ENCODE data around the gene SOX15. TPM values are rescaled to one million over a fixed set of nuclear protein-coding genes. Genes with fewer than 3 reads are reported as not detected.
A peak's percentile ranks its signal among the peaks of the same experiment; 100 is the strongest.
"Not testable (repeated sequence)": the region's sequence is repeated elsewhere in the genome, so short reads cannot be mapped to it uniquely, and the experiment has no call there.

SOX15 gene
- 0.57 TPM in 1 of 2 replicates, not detected in the other for total RNA-seq (2014; rRNA removed; shearing (Covaris generic))

GRCh38 chr17:7589891-7590691 lies at the start of gene SOX15:
SOX15 (minus strand) TSS chr17:7590094; CDS start chr17:7589676, 418 bp downstream.
- DNase-seq (ENCODE audit: low read depth), result peak; percentile 64

DNA sequence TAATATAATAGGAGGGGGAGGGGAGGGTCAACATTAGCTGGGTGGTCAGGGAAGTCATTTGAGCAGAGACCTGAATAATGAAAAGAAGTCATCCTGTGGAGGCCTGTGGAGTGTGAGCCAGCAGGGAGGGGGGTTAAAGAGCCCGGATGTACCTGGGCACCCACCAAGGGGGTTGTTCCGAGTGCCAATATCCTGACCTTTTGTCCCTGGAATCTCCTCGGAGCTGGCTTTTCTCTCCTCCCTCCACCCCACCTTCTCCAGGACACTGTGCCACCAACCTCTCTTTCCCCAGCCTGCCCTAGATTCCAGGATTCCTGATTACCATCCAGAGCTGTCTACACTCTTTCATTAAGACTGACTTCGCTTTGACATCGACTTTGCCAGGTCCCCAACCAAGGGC lies 46.3 kb upstream of the SOX15 start:
- DNase-seq (ENCODE audit: low read depth), result no peak

- DNase-seq (ENCODE audit: low read depth), result peak; percentile 76
Observed at GRCh38 chr17:7634384-7634783, 44.5 kb upstream of the SOX15 start.

DNA sequence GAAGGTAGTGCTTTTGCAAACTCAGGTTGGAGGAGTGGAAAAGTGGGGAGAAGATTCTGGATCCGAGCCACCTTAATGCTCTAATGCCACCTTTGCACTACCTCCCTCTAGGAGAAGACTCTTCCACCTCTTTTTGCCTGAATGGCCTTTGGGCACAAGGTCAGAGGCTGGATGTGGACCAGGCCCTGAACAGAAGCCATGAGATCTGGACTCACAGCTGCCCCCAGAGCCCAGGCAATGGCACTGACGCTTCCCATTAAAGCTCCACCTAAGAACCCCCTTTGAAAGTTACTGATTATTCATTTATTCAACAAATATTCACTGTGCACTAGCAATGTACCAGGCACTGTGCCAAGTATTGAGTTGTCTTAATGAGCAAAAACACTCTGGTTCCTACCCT lies 43.2 kb upstream of the SOX15 start:
- no peak for DNase-seq (ENCODE audit: low read depth)

GRCh38 chr17:7632492-7632894 lies 42.6 kb upstream of the SOX15 start:
- DNase-seq (ENCODE audit: low read depth), result peak; percentile 38

DNA sequence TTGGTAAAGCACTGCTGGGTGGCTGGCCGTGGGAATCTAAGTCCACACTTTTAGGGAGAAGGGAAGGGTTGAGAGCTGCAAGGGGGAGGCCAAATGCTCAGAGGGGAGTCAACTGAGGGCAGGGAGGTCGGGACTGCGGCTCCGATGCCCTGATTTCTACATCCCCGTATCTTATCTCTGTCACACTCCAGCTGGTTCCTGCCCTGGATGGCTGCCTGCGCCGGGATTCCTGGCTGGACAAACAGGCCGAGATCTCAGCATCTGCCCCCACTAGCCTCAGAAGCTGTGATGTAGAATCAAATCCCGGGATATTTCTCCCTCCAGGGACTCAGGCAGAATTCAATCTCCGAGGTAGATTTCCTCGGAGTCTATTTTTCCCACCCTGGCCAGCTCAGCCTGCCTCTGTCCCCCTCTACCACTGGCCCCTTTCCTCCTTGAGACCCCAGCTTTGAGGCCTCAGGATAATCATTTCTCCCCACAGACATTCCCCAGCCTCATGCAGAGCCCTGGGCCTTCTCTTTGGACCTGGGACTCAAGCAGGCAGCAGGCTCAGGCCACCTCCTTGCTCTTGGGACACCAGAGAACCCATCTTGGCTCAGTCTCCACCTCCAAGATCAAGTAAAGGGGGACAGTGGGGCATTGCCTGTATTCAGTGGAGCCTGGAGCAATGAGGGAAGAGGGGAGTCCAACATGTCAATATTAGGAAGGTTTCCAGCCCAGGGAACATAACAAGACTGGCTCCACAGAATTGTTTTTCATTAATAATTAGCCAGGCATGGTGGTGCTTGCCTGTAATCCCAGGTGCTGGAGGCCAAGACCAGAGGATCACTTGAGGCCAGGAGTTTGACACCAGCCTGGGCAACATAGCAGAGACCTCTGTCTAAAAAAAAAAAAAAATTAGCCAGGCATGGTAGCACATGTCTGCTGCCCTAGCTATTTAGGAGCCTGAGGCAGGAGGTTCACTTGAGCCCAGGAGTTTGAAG lies 41.8 kb upstream of the SOX15 start:
- DNase-seq (ENCODE audit: low read depth), result no peak

DNA sequence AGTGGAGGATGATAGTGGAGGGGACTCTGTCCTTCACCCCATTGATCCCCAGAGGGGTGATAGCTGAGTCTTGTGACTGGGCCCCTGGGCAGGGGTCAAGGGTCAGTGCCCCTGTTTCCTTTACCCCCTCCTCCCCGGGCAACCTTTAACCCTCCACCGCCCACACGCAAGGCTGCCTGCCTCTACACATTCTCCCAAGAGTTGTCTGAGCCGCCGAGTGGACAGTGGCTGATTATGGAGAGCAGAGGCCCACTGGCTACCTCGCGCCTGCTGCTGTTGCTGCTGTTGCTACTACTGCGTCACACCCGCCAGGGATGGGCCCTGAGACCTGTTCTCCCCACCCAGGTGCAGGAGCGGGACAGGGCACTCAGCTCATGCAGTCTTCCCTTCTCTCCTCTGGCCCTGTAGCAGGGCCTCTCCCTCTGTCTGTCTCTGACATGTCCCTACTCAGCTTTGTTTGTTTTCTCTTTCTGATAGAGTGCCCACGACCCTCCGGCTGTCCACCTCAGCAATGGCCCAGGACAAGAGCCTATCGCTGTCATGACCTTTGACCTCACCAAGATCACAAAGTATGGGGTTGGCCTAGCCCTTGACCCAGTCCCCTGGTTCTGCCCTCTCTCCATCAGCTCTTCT lies 40.2 kb upstream of the SOX15 start, which contains the start of gene SHBG:
Gene SHBG, plus strand, starts transcription at position 197 of the 633 bp plus-strand sequence. Its CDS starts 38 bp downstream, at position 235.
- no peak for DNase-seq (ENCODE audit: low read depth)

DNA sequence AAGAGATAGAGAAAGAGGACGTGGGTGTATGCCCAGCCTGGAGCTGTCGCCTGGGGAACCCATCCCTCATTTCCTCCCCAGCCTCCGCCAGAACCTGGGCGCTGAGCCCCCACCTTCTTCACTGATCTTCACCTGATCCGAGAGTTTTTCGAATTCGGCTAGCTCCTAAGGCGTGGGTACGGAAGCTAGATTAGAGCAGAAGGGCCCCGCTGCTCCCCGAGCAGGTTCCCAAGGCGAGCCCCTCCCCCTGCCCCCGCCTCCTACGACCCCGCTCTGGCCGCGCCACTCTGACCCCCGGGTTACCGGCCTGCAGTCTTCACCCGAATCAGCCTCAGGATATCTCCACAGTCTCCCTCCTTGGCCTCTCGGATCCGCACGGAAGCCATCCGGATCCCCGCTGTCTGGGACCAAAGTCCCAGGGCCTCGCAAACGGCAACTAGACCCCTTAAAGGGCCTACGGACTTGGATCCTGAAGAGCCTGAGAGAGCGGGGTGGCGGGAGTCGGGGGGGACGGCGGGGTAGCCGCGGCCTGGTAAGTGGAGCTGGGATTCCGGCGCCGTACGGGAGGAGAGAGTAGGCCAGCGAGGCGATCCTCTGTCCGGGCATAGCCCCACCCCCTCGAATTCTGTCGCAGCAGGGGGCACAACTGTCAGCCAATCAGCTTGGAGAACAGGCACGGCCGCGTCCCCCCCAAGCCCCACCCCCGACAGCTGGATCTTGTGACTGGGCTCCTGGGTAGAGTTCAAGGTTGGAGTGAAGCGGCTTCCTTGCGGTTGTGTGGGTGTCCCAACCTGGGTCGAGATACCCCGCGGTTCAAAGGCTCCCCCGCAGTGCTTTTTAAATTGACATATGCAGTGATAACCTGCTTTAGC lies 37.6 kb upstream of the SOX15 start, which contains the start of gene SAT2:
Gene SAT2, minus strand, starts transcription at position 572 of the 872 bp plus-strand sequence. Its CDS starts 186 bp downstream, at position 386.
- peak; percentile 96 for DNase-seq (ENCODE audit: low read depth)

DNA sequence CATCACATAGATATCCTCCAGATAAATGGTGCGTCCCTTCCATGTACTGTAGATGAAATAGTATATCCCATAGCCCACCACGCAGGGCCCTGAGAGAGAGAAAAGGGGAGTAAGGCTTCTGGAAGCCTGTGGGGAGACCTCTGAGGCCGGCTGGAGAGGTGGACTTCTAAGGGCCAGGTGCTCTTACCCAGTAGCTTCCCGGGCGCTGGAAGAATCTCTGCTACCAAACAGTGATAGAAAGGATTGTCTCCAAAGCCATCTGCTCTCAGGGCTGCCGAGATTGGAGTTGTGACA lies 37.0 kb upstream of the SOX15 start:
- no peak for DNase-seq (ENCODE audit: low read depth)

DNA sequence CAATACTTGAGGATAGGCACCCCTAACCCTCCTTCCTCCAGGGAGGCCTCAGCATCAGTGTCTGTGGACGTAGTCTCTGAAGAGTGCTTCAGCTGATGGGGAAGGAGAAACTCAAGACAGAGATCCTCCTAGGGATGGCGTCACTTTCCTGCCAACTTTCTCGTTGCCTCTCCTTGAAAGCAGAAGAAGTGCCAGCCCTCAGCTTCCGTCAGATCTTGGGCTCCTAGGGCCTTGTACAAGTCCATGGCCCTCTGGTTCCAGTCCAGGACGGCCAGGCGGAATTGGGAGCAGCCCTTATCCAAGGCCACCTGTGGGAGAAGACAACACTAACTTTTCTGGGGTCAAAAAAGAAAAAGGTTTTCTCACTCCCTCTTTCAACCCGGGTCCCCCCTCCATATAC lies 36.4 kb upstream of the SOX15 start:
- DNase-seq (ENCODE audit: low read depth), result no peak

- not testable (repeated sequence) for DNase-seq (ENCODE audit: low read depth)
Observed at GRCh38 chr17:7625749-7626148, 35.9 kb upstream of the SOX15 start.

DNA sequence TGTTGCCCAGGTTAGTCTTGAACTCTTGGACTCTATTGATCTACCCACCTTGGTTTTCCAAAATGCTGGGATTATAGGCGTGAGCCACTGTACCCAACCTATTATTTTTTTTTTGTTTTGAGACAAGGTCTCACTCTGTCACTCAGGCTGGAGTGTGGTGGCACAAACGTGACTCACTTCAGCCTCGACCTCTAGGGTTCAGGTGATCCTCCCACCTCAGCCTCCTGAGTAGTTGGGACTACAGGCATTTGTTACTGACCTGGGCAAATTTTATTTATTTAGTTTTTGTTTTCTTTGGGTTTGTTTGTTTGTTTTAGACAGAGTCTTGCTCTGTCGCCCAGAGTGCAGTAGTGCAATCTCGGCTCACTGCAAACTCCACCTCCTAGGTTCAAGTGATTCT lies 33.8 kb upstream of the SOX15 start:
- DNase-seq (ENCODE audit: low read depth), result no peak

- DNase-seq (ENCODE audit: low read depth), result no peak
Observed at GRCh38 chr17:7620835-7621234, 30.9 kb upstream of the SOX15 start.

GRCh38 chr17:7618608-7619007 lies 28.7 kb upstream of the SOX15 start:
- DNase-seq (ENCODE audit: low read depth), result no peak

DNA sequence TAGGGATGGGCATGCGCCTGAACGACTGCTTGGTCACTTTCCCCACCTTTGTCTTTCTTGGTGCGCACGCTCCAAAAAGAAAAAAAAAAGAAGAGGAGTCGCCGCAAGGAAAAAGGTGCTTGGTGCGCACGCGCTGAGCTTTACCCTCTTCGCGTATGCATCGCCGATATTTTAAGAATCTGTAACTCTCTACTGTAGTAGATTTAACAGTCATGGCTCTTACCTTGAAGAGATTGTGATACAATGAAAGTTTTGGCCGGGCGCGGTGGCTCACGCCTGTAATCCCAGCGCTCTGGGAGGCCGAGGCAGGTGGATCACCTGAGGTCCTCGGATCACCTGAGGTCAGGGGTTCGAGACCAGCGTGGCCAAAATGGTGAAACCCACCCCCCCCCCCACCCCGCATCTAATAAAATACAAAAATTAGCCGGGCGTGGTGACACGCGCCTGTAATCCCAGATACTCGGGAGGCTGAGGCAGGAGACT lies 25.4 kb upstream of the SOX15 start:
- no peak for DNase-seq (ENCODE audit: low read depth)

DNA sequence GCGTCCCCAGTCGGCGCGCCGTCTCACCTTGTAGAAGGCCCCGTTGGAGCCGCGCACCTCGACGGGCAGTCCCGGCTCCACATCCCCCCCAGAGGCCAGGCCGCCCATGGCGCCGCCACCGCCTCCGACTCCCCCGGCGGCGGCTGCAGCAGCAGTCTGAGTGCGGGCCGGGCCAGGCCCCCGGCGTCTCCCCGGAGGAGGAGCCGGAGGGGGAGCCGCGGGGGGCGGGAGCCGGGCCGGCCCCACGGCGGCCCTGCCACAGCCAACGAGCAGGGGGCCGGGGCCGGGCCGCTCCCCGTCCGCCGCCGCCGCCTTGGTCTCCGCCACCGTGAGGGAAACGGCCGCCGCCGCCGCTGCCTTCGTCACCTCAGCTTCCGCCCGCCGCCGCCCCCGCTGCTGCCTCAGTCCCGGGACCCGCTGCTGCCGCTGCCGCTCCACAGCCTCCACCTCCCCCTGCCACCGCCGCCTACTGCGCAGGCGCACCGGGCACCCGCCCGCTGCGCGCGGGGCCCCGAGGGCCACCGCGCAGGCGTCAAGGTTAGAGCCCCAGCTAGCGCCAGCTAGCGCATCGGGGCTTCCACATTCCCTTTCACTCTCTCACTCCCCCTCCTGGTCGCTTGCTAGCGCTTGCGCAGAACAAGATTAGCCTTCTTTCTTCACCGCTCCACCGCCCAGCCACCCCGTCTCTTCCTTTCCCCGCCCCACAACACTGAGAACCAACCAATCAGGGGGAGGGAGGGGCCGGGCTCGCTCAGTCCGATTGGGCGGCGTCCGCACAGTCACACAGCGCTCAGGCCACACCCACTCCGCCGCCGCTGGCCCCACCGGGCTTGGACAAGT lies 24.8 kb upstream of the SOX15 start, which contains the start of gene FXR2:
Gene FXR2, minus strand, starts transcription at position 473 of the 840 bp plus-strand sequence. Its CDS starts 365 bp downstream, at position 108.
- peak; percentile 100 for DNase-seq (ENCODE audit: low read depth)

DNA sequence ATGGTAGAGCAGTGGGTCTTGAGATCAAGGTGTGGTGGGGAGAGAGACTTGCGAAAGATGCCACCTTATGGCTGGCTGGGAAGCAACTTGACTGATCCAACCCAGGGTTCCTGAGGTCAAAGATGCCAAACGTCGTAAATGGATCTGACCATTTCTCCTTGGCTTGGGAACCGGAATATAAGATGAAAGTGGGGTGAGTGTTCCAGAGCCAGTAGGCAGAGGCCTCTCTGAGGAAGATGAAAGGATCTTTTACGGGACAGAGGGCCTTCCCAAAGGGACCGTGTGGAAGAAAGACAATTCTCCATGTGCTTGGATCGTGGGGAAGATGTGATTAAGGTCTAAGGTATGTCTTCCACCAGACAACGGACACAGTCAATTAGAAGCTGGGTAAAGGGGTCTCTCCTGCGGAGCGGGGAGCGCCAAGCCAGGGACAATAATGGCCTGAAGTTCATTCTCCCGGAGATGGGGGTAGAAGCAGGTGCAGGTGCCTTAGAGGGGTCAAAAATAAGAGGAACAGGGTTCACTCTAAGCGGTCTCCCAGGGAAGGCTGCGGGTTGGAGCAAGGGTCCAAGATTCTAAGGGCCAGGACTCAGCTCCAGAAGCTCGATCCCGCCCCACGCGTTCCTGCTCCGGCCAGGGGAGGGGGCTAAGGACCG lies 24.0 kb upstream of the SOX15 start:
- peak; percentile 49 for DNase-seq (ENCODE audit: low read depth)

DNA sequence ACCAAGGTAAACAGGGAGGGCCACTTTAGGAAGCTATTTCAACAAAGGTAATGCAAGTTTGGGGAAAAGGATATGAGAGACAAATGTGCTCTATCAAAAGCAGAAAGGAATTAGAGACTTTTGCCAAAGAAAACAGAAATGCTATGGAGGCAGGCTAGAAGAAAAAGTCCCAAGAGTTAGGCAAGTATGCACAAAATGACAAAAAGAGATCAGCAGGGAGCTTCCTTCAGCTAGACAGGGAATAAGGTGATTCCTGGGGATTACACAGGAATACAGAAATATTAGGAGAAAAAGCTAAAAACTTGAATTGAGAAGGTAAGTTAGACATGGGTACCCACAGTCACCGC lies 22.4 kb upstream of the SOX15 start:
- no peak for DNase-seq (ENCODE audit: low read depth)

- no peak for DNase-seq (ENCODE audit: low read depth)
Observed at GRCh38 chr17:7611635-7612293, 21.9 kb upstream of the SOX15 start.

Data from Daoy (cell line).